CD4-positive, alpha-beta T cell (primary cell): ENCODE data around the gene LRRTM4. TPM values are rescaled to one million over a fixed set of nuclear protein-coding genes. Genes with fewer than 3 reads are reported as not detected.

ENCODE experiments used
- ATAC-seq: fragments of 200-7000 bp; cut with Tn5 transposase; one replicate; pipeline ENCODE4 v1.10.0; 2022; ENCODE audit warnings: mild to moderate bottlenecking; ENCODE audit not compliant: poor library complexity
- CTCF ChIA-PET: fragments of 350-600 bp; sonication (Branson Sonifier 250); formaldehyde crosslinking; loops from one replicate; lab custom pipeline; 2021; ENCODE audit warnings: antibody characterized with exemption, inconsistent platforms; lab: Charles Lee
- POLR2A ChIA-PET: fragments of 350-600 bp; sonication (Branson Sonifier 250); formaldehyde crosslinking; loops from one replicate; lab custom pipeline; 2021; ENCODE audit warnings: antibody characterized with exemption, inconsistent platforms; lab: Charles Lee
- DNase-seq, 14 experiments: peaks; one replicate each; pipeline ENCODE4 v3.0.0-alpha.2; 2013 to 2020; ENCODE audit warnings: mixed read lengths in 2 of 14
- H3K27ac ChIP-seq, 2 donors: one replicate each; pipeline versions ENCODE4 v1.5.1 to v1.7.0; 2013; ENCODE audit warnings: low read length in 2 of 2, low read depth in 1 of 2, mild to moderate bottlenecking in 1 of 2
- H3K27me3 ChIP-seq, 2 experiments: 1 replicate in 1 of 2; 2 replicates in 1 of 2; pipeline versions ENCODE4 v1.6.1 to v1.7.0; 2013; ENCODE audit warnings: low read length in 2 of 2, control low read depth in 1 of 2, mild to moderate bottlenecking in 1 of 2, moderate library complexity in 1 of 2; ENCODE audit not compliant: insufficient read depth in 2 of 2, control insufficient read depth in 1 of 2
- H3K36me3 ChIP-seq: one replicate; pipeline ENCODE4 v1.6.1; 2013; ENCODE audit warnings: low read length, control low read depth; ENCODE audit not compliant: insufficient read depth
- H3K4me1 ChIP-seq: one replicate; pipeline ENCODE4 v1.6.1; 2013; ENCODE audit warnings: low read length, control low read depth; ENCODE audit not compliant: insufficient read depth
- H3K4me3 ChIP-seq: one replicate; pipeline ENCODE4 v1.5.1; 2013; ENCODE audit warnings: mild to moderate bottlenecking, low read length, moderate library complexity
- H3K9me3 ChIP-seq, 2 experiments: 1 replicate in 1 of 2; 2 replicates in 1 of 2; pipeline versions ENCODE4 v1.6.1 to v1.7.0; 2013; ENCODE audit warnings: low read length in 2 of 2, mild to moderate bottlenecking in 2 of 2, control low read depth in 1 of 2, moderate library complexity in 1 of 2; ENCODE audit not compliant: control insufficient read depth in 1 of 2, insufficient read depth in 1 of 2
- H3K27ac Mint-ChIP-seq: one replicate; pipeline ENCODE4 v1.8.0; 2020; ENCODE audit warnings: mixed read lengths
- H3K27me3 Mint-ChIP-seq: one replicate; pipeline ENCODE4 v1.8.0; 2021; ENCODE audit warnings: mixed read lengths
- H3K36me3 Mint-ChIP-seq: one replicate; pipeline ENCODE4 v1.8.0; 2021; ENCODE audit warnings: low read depth, mixed read lengths
- H3K4me1 Mint-ChIP-seq: one replicate; pipeline ENCODE4 v1.8.0; 2021; ENCODE audit warnings: low read depth, mixed read lengths
- H3K4me3 Mint-ChIP-seq: one replicate; pipeline ENCODE4 v1.8.0; 2020; ENCODE audit warnings: mild to moderate bottlenecking, mixed read lengths
- H3K9me3 Mint-ChIP-seq: one replicate; pipeline ENCODE4 v1.8.0; 2020; ENCODE audit warnings: mixed read lengths
- CTCF ChIP-seq: fragments of 200-600 bp; IDR thresholded peaks from one replicate; pipeline ENCODE4 v1.8.0; 2022; ENCODE audit warnings: antibody characterized with exemption, mild to moderate bottlenecking
- intact Hi-C, 2 experiments: fragments of 100-400 bp; cut with DNase I in 1 of 2; cut with micrococcal nuclease in 1 of 2; formaldehyde crosslinking; loops; one replicate each; pipeline versions ENCODE4 v1.15.1 to v1.9.0; 2023 to 2025; cut with DNase I, micrococcal nuclease
- total RNA-seq, 174 experiments: library from RNA in 2 of 174; stranded (reverse) in 2 of 174; gene quantifications; one replicate each; pipeline ENCODE4 v1.2.3 and lab custom pipeline; 2021 to 2026

LRRTM4 gene
- total RNA-seq, 2 experiments from 2014 or later: not detected

- CTCF ChIA-PET: no interaction called here
- H3K4me1 ChIP-seq: no peaks in the 10 kb centered on the region
- H3K27ac Mint-ChIP-seq: no peak overlapping the region
These were observed 123.1 kb downstream of the LRRTM4 start for GRCh38 chr2:77398970-77399600.

GRCh38 chr2:77397763-77398162 is 124.4 kb downstream of the LRRTM4 start:
- Mint-ChIP-seq H3K4me3 (no peak overlapping the region), H3K4me1 (no peaks in the 10 kb centered on the region), H3K27me3 (no peaks in the 10 kb centered on the region), H3K27ac (no peak overlapping the region), H3K9me3 (peaks cover 9% of the 10 kb centered on the region), H3K36me3 (no peaks in the 10 kb centered on the region)
- intact Hi-C loops: no loop called here
- no peak overlapping the region for H3K27ac ChIP-seq
- ChIA-PET CTCF (no interaction called here), POLR2A (no interaction called here)
- no peaks in the 10 kb centered on the region for H3K4me1 ChIP-seq
- ATAC-seq: no peak
- DNase-seq: no peak
- H3K36me3 ChIP-seq: no peaks in the 10 kb centered on the region
- H3K9me3 ChIP-seq: peaks cover 0 to 5% of the 10 kb centered on the region in 2 experiments
- H3K4me3 ChIP-seq: no peak overlapping the region
- no peaks in the 10 kb centered on the region for H3K27me3 ChIP-seq
- TF ChIP-seq CTCF: no peak

More at GRCh38 chr2:77398970-77399600, 123.1 kb downstream of the LRRTM4 start:
- Mint-ChIP-seq H3K9me3 (peaks cover 9% of the 10 kb centered on the region), H3K36me3 (no peaks in the 10 kb centered on the region), H3K4me1 (no peaks in the 10 kb centered on the region), H3K27me3 (no peaks in the 10 kb centered on the region), H3K4me3 (no peak overlapping the region)
- peaks cover 0 to 5% of the 10 kb centered on the region in 2 experiments for H3K9me3 ChIP-seq
- POLR2A ChIA-PET: no interaction called here
- H3K27ac ChIP-seq: no peak overlapping the region
- H3K36me3 ChIP-seq: no peaks in the 10 kb centered on the region
- H3K27me3 ChIP-seq: no peaks in the 10 kb centered on the region
- no peak for TF ChIP-seq CTCF
- no peak for DNase-seq
- H3K4me3 ChIP-seq: no peak overlapping the region
- intact Hi-C loops: no loop called here
- ATAC-seq: no peak

GRCh38 chr2:77395011-77395410 is 127.2 kb downstream of the LRRTM4 start:
- CTCF ChIA-PET: no interaction called here
- TF ChIP-seq CTCF: no peak
- Mint-ChIP-seq H3K27me3 (no peaks in the 10 kb centered on the region), H3K36me3 (no peaks in the 10 kb centered on the region), H3K27ac (no peak overlapping the region), H3K4me1 (no peaks in the 10 kb centered on the region), H3K4me3 (no peak overlapping the region), H3K9me3 (peaks cover 9% of the 10 kb centered on the region)
- Histone ChIP-seq H3K4me3 (no peak overlapping the region), H3K9me3 (no peaks in the 10 kb centered on the region), H3K36me3 (no peaks in the 10 kb centered on the region), H3K27ac (no peak overlapping the region), H3K27me3 (no peaks in the 10 kb centered on the region), H3K4me1 (no peaks in the 10 kb centered on the region)
- DNase-seq (no peak), ATAC-seq (no peak)
- POLR2A ChIA-PET: no interaction called here
- intact Hi-C loops: no loop called here
